Measurements from ENCODE around the gene CORO1A. TPM values are rescaled to one million over a fixed set of nuclear protein-coding genes. Genes with fewer than 3 reads are reported as not detected.

The CORO1A gene
- polyA plus RNA-seq, 2 of the 4 experiments (the other 2 are of a cell fraction) = 0.83 to 5.3 TPM

DNA sequence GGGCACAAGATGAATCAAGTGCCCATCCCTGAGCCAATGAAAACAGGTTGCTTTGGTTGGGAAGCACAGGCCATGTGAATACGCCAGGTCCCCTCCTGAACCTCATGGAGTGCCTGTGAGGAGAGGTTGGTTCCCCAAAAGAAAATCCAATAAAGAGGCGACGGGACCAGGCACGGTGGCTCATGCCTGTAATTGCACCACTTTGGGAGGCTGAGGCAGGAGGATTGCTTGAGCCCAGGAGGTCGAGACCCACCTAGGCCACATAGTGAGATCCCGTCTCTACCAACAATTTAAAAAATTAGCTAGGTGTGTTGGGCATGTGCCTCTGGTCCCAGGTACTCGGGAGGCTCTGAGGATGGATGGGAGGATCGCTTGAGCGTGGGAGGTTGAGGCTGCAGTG is 3.5 kb upstream of the CORO1A start:
- Histone ChIP-seq H3K27ac (no peak overlapping the region), H3K4me1 (peaks cover 7% of the 10 kb centered on the region; the same call in 1 of the 3 replicates), H3K9me3 (no peaks in the 10 kb centered on the region), H3K4me2 (no peak overlapping the region), H3K4me3 (no peak overlapping the region)
- FAIRE-seq (no peak), DNase-seq (ENCODE audit: low read depth in 1 of 2, low spot score in 1 of 2) (no peak), ATAC-seq (no peak)
- WGBS (ENCODE audit: missing lambda C conversion rate) = 82% methylated on average over 9 of the region's 9 CpGs
- TF ChIP-seq FOSL2 (IDR thresholded peaks at IDR 0.05) (no peak), FOSL2 (CRISPR knock-in tag; IDR thresholded peaks at IDR 0.05) (no peak), CHD4 (IDR thresholded peaks at IDR 0.05; ENCODE audit: borderline replicate concordance) (no peak), ZSCAN20 (CRISPR knock-in tag; IDR thresholded peaks at IDR 0.05) (no peak), RNF2 (IDR thresholded peaks at IDR 0.05; ENCODE audit: borderline replicate concordance, low read depth) (no peak), CBX2 (IDR thresholded peaks at IDR 0.05; ENCODE audit: borderline replicate concordance, low read depth) (no peak), EHF (CRISPR knock-in tag; IDR thresholded peaks at IDR 0.05) (no peak), HOXB13 (CRISPR knock-in tag; IDR thresholded peaks at IDR 0.05; ENCODE audit: low read depth) (no peak), PHF8 (IDR thresholded peaks at IDR 0.05; ENCODE audit: borderline replicate concordance, low read depth) (no peak), CHD2 (IDR thresholded peaks at IDR 0.05; ENCODE audit: low read length, partially characterized antibody) (no peak), EP300 (IDR thresholded peaks at IDR 0.05) (no peak), SREBF2 (IDR thresholded peaks at IDR 0.05) (no peak), RFX5 (IDR thresholded peaks at IDR 0.05) (no peak)
- TF ChIP-seq, protein P1, sequence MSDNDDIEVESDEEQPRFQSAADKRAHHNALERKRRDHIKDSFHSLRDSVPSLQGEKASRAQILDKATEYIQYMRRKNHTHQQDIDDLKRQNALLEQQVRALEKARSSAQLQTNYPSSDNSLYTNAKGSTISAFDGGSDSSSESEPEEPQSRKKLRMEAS (IDR thresholded peaks at IDR 0.05) = no peak
- CTCF ChIA-PET = interaction anchor here (0.6 to 2.8 kb wide), 3 partner anchors 42 to 87 kb away, joined by 3 to 14 read pairs (median 3); partner anchors contain the start of gene GDPD3
- POLR2A ChIA-PET = no interaction called here

DNA sequence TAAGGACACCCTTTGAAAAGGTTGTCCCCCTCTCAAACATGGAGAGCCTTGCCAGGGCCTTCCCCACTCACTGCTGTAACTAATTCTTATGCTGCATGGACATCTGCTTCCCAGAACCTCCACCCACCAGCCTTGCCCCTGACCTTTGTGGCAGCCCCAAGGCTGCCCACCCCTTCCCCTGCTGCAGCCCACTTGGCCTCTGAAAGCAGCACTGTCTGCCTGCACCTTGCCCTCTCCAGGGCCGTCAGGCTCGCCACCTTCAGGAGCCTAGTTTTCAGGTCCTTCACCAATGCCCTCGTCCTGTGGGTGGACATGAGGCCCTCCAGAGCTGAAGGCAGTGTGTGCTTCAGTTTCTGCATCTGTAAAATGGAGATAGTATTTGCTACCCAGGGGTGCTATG is 2.7 kb upstream of the CORO1A start:
- CTCF ChIA-PET = interaction anchor here (0.6 to 2.8 kb wide), 3 partner anchors 43 to 88 kb away, joined by 3 to 14 read pairs (median 3); partner anchors contain the start of gene GDPD3
- TF ChIP-seq, protein P2, sequence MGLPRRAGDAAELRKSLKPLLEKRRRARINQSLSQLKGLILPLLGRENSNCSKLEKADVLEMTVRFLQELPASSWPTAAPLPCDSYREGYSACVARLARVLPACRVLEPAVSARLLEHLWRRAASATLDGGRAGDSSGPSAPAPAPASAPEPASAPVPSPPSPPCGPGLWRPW (IDR thresholded peaks at IDR 0.05) = no peak
- TF ChIP-seq MYC (IDR thresholded peaks at IDR 0.05; ENCODE audit: borderline replicate concordance, low read length) (no peak), JUNB (IDR thresholded peaks at IDR 0.05) (no peak), HOXB5 (CRISPR knock-in tag; IDR thresholded peaks at IDR 0.05) (no peak), CHD2 (IDR thresholded peaks at IDR 0.05; ENCODE audit: low read length, partially characterized antibody) (no peak), JUN (IDR thresholded peaks at IDR 0.05) (no peak), EHF (CRISPR knock-in tag; IDR thresholded peaks at IDR 0.05) (no peak), ZNF302 (CRISPR knock-in tag; IDR thresholded peaks at IDR 0.05) (no peak)
- TF ChIP-seq, protein P3, sequence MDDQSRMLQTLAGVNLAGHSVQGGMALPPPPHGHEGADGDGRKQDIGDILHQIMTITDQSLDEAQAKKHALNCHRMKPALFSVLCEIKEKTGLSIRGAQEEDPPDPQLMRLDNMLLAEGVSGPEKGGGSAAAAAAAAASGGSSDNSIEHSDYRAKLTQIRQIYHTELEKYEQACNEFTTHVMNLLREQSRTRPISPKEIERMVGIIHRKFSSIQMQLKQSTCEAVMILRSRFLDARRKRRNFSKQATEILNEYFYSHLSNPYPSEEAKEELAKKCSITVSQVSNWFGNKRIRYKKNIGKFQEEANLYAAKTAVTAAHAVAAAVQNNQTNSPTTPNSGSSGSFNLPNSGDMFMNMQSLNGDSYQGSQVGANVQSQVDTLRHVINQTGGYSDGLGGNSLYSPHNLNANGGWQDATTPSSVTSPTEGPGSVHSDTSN (IDR thresholded peaks at IDR 0.05) = no peak
- TF ChIP-seq, protein P4, sequence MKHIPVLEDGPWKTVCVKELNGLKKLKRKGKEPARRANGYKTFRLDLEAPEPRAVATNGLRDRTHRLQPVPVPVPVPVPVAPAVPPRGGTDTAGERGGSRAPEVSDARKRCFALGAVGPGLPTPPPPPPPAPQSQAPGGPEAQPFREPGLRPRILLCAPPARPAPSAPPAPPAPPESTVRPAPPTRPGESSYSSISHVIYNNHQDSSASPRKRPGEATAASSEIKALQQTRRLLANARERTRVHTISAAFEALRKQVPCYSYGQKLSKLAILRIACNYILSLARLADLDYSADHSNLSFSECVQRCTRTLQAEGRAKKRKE (CRISPR knock-in tag; IDR thresholded peaks at IDR 0.05; ENCODE audit: low read depth) = no peak
- Histone ChIP-seq H3K4me1 (peaks cover 12% of the 10 kb centered on the region; the same call in 2 of the 3 replicates), H3K27ac (no peak overlapping the region), H3K4me3 (no peak overlapping the region), H3K4me2 (no peak overlapping the region), H3K9me3 (no peaks in the 10 kb centered on the region)
- POLR2A ChIA-PET = no interaction called here
- WGBS (ENCODE audit: missing lambda C conversion rate) = 56% methylated on average over 3 of the region's 3 CpGs
- FAIRE-seq (no peak), DNase-seq (ENCODE audit: low read depth in 1 of 2, low spot score in 1 of 2) (no peak), ATAC-seq (no peak)

Data from A549 (cell line).